Adrenal gland (tissue), 5 donors: ENCODE results near the gene LHPP.

Source experiments
- CTCF ChIP-seq, 6 experiments: fragments of 450-650 bp in 4 of 6; fragments of 200-600 bp in 2 of 6; sonication (generic) in 1 of 6; IDR thresholded peaks; 1 replicate in 5 of 6; 2 replicates in 1 of 6; pipeline versions ENCODE4 v1.5.1 to v1.8.0; 2016 to 2021; ENCODE audit warnings: antibody characterized with exemption in 6 of 6, mild to moderate bottlenecking in 2 of 6, moderate library complexity in 1 of 6
- POLR2A ChIP-seq, 2 donors: fragments of 450-650 bp; IDR thresholded peaks; one replicate each; pipeline ENCODE4 v1.6.1; 2017; ENCODE audit warnings: antibody characterized with exemption in 2 of 2, mild to moderate bottlenecking in 2 of 2, moderate library complexity in 1 of 2
- donor health status: DM: no; HTN: no; CAD: no.

- peak; percentile 26 to 81 (median 56) for TF ChIP-seq CTCF (IDR thresholded peaks at IDR 0.05)
- no peak for TF ChIP-seq POLR2A (IDR thresholded peaks at IDR 0.05)
Measured at GRCh38 chr10:124534231-124534798, 72.7 kb downstream of the LHPP start.
